HG02938 (cell line): Measurements from ENCODE around the gene CHST14.

ENCODE experiments used
- ATAC-seq: cut with Tn5 transposase; IDR thresholded peaks from one replicate; pipeline ENCODE4 v1.9.1; 2021; ENCODE audit warnings: mild to moderate bottlenecking, moderate library complexity; ENCODE audit not compliant: unreplicated experiment

The CHST14 gene

GRCh38 chr15:40470423-40471104, at the start of gene CHST14:
Gene CHST14 (plus strand): TSS chr15:40470984. CDS start chr15:40471214, 230 bp downstream.
- no peak for ATAC-seq

GRCh38 chr15:40421246-40422157, 49.3 kb upstream of the CHST14 start:
- no peak for ATAC-seq

GRCh38 chr15:40424483-40425115, 46.2 kb upstream of the CHST14 start:
- ATAC-seq = no peak

GRCh38 chr15:40425681-40426080, 45.1 kb upstream of the CHST14 start:
- ATAC-seq = no peak

GRCh38 chr15:40427188-40427587, 43.6 kb upstream of the CHST14 start:
- no peak for ATAC-seq

GRCh38 chr15:40428185-40428584, 42.6 kb upstream of the CHST14 start:
- no peak for ATAC-seq

GRCh38 chr15:40429068-40429710, 41.6 kb upstream of the CHST14 start:
- no peak for ATAC-seq

GRCh38 chr15:40430271-40430805, 40.4 kb upstream of the CHST14 start:
- ATAC-seq = no peak

GRCh38 chr15:40435023-40435709, 35.6 kb upstream of the CHST14 start:
- ATAC-seq = no peak

- no peak for ATAC-seq
Observed at GRCh38 chr15:40435710-40436089, 35.1 kb upstream of the CHST14 start.

- no peak for ATAC-seq
Observed at GRCh38 chr15:40436116-40436891, 34.5 kb upstream of the CHST14 start.

GRCh38 chr15:40436892-40437751, 33.7 kb upstream of the CHST14 start:
- ATAC-seq = no peak

GRCh38 chr15:40437752-40438687, 32.8 kb upstream of the CHST14 start:
- ATAC-seq = no peak

GRCh38 chr15:40438712-40439111, 32.1 kb upstream of the CHST14 start:
- ATAC-seq = no peak

GRCh38 chr15:40439461-40439959, 31.3 kb upstream of the CHST14 start:
- ATAC-seq = no peak

- no peak for ATAC-seq
Observed at GRCh38 chr15:40439960-40440742, 30.6 kb upstream of the CHST14 start.
